ENCODE data around the gene OFD1. TPM values are rescaled to one million over a fixed set of nuclear protein-coding genes. Genes with fewer than 3 reads are reported as not detected.

OFD1 gene
- polyA plus RNA-seq, 1 of the 3 experiments (the other 2 are of a cell fraction): 13.4 TPM

GRCh38 chrX:13793897-13794296, 59.3 kb downstream of the OFD1 start:
- Histone ChIP-seq H3K79me2 (ENCODE audit: insufficient read depth) (no peaks in the 10 kb centered on the region), H3K4me2 (no peak overlapping the region), H3K36me3 (replicated peaks in 1 of 2; ENCODE audit: control insufficient read depth in 1 of 2, insufficient read depth in 2 of 2, low read length in 1 of 2) (no peaks in the 10 kb centered on the region), H3K4me1 (ENCODE audit: control insufficient read depth in 1 of 2, insufficient read depth in 2 of 2, low read depth in 1 of 2, low read length in 1 of 2) (no peaks in the 10 kb centered on the region; a peak in 1 of 4 replicates), H3K27ac (ENCODE audit: low read depth in 2 of 2, low read length in 1 of 2) (no peak overlapping the region), H3F3A (replicated peaks; ENCODE audit: insufficient read depth) (no peaks in the 10 kb centered on the region), H3K9me3 (no peaks in the 10 kb centered on the region), H2AFZ (ENCODE audit: low read depth) (no peak overlapping the region), H3K9ac (no peak overlapping the region), H3K27me3 (ENCODE audit: insufficient read depth) (peaks cover 11% of the 10 kb centered on the region; the same call in 1 of the 2 replicates), H4K20me1 (ENCODE audit: insufficient read depth) (no peaks in the 10 kb centered on the region), H3K9me2 (no peaks in the 10 kb centered on the region), H3K4me3 (ENCODE audit: low read depth in 2 of 2, low read length in 1 of 2) (no peak overlapping the region)
- ChIA-PET POLR2A (no interaction called here), CTCF (interaction anchor here (0.8 kb wide), 1 partner anchor 29 kb away, joined by 3 read pairs; no protein-coding TSS in a partner anchor)
- TF ChIP-seq, protein P1, sequence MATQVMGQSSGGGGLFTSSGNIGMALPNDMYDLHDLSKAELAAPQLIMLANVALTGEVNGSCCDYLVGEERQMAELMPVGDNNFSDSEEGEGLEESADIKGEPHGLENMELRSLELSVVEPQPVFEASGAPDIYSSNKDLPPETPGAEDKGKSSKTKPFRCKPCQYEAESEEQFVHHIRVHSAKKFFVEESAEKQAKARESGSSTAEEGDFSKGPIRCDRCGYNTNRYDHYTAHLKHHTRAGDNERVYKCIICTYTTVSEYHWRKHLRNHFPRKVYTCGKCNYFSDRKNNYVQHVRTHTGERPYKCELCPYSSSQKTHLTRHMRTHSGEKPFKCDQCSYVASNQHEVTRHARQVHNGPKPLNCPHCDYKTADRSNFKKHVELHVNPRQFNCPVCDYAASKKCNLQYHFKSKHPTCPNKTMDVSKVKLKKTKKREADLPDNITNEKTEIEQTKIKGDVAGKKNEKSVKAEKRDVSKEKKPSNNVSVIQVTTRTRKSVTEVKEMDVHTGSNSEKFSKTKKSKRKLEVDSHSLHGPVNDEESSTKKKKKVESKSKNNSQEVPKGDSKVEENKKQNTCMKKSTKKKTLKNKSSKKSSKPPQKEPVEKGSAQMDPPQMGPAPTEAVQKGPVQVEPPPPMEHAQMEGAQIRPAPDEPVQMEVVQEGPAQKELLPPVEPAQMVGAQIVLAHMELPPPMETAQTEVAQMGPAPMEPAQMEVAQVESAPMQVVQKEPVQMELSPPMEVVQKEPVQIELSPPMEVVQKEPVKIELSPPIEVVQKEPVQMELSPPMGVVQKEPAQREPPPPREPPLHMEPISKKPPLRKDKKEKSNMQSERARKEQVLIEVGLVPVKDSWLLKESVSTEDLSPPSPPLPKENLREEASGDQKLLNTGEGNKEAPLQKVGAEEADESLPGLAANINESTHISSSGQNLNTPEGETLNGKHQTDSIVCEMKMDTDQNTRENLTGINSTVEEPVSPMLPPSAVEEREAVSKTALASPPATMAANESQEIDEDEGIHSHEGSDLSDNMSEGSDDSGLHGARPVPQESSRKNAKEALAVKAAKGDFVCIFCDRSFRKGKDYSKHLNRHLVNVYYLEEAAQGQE (IDR thresholded peaks at IDR 0.05; ENCODE audit: low read depth, low read length): no peak
- no peak for TF ChIP-seq EP300 (IDR thresholded peaks at IDR 0.05; ENCODE audit: borderline replicate concordance in 1 of 2, low read depth in 1 of 2, low read length in 1 of 2)
- no peak for TF ChIP-seq TEAD4 (IDR thresholded peaks at IDR 0.05; ENCODE audit: borderline replicate concordance, insufficient read depth)
- TF ChIP-seq TCF12 (IDR thresholded peaks at IDR 0.05): no peak
- TF ChIP-seq RFX5 (IDR thresholded peaks at IDR 0.05; ENCODE audit: low read length): no peak
- no peak for TF ChIP-seq IRF3 (IDR thresholded peaks at IDR 0.05; ENCODE audit: low read depth, low read length)
- no peak for TF ChIP-seq CTCF (IDR thresholded peaks at IDR 0.05)
- no peak for TF ChIP-seq RAD21 (IDR thresholded peaks at IDR 0.05; ENCODE audit: low read length)
- TF ChIP-seq SMC3 (IDR thresholded peaks at IDR 0.05; ENCODE audit: low read depth, low read length): no peak
- 23% methylated on average over 2 of the region's 2 CpGs for WGBS (ENCODE audit: low lambda C conversion rate)
- DNase-seq: no peak

DNA sequence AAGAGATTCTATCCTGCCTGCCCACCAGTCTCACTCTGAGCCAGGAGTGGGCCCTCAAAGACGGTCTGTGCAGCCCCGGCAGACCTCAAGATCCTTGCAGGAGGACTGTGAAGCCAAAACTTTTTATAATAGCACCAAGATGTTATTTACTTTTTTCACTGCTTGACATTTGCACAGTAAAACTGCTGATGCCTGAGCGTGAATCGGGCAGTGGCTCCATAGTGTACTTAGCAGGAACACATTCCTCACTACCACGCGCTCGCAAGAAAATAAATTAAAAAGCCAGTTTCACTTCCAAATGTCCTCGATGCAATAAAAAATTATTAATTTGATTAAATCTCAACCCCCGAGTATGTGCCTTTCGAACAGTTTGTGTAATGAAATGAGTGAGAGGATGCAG, 59.9 kb downstream of the OFD1 start:
- CTCF ChIA-PET: no interaction called here
- TF ChIP-seq, protein P2, sequence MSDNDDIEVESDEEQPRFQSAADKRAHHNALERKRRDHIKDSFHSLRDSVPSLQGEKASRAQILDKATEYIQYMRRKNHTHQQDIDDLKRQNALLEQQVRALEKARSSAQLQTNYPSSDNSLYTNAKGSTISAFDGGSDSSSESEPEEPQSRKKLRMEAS (IDR thresholded peaks at IDR 0.05; ENCODE audit: low read depth): no peak
- TF ChIP-seq USF2 (IDR thresholded peaks at IDR 0.05; ENCODE audit: borderline replicate concordance, low read depth, low read length) (no peak), EZH2phosphoT487 (IDR thresholded peaks at IDR 0.05; ENCODE audit: borderline replicate concordance, low read depth) (no peak), RFX5 (IDR thresholded peaks at IDR 0.05; ENCODE audit: low read length) (no peak), IRF3 (IDR thresholded peaks at IDR 0.05; ENCODE audit: low read depth, low read length) (no peak), JUND (IDR thresholded peaks at IDR 0.05) (no peak), TEAD4 (IDR thresholded peaks at IDR 0.05; ENCODE audit: borderline replicate concordance, insufficient read depth) (no peak)
- TF ChIP-seq, protein P3, sequence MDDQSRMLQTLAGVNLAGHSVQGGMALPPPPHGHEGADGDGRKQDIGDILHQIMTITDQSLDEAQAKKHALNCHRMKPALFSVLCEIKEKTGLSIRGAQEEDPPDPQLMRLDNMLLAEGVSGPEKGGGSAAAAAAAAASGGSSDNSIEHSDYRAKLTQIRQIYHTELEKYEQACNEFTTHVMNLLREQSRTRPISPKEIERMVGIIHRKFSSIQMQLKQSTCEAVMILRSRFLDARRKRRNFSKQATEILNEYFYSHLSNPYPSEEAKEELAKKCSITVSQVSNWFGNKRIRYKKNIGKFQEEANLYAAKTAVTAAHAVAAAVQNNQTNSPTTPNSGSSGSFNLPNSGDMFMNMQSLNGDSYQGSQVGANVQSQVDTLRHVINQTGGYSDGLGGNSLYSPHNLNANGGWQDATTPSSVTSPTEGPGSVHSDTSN (IDR thresholded peaks at IDR 0.05): no peak
- TF ChIP-seq, protein P4, sequence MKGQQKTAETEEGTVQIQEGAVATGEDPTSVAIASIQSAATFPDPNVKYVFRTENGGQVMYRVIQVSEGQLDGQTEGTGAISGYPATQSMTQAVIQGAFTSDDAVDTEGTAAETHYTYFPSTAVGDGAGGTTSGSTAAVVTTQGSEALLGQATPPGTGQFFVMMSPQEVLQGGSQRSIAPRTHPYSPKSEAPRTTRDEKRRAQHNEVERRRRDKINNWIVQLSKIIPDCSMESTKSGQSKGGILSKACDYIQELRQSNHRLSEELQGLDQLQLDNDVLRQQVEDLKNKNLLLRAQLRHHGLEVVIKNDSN (IDR thresholded peaks at IDR 0.05; ENCODE audit: borderline replicate concordance, low read depth): no peak

More for the DNA sequence above, 59.9 kb downstream of the OFD1 start:
- H3K4me1 ChIP-seq (ENCODE audit: control insufficient read depth in 1 of 2, insufficient read depth in 2 of 2, low read depth in 1 of 2, low read length in 1 of 2): no peaks in the 10 kb centered on the region; a peak in 1 of 4 replicates
- POLR2A ChIA-PET: no interaction called here
- no peaks in the 10 kb centered on the region for H3F3A ChIP-seq (replicated peaks; ENCODE audit: insufficient read depth)
- no peaks in the 10 kb centered on the region for H3K36me3 ChIP-seq (replicated peaks in 1 of 2; ENCODE audit: control insufficient read depth in 1 of 2, insufficient read depth in 2 of 2, low read length in 1 of 2)
- H3K9me3 ChIP-seq: no peaks in the 10 kb centered on the region
- peaks cover 11% of the 10 kb centered on the region; the same call in 1 of the 2 replicates for H3K27me3 ChIP-seq (ENCODE audit: insufficient read depth)
- no peak overlapping the region for H3K4me3 ChIP-seq (ENCODE audit: low read depth in 2 of 2, low read length in 1 of 2)
- H3K9ac ChIP-seq: no peak overlapping the region
- no peak overlapping the region for H3K27ac ChIP-seq (ENCODE audit: low read depth in 2 of 2, low read length in 1 of 2)
- no peak overlapping the region for H2AFZ ChIP-seq (ENCODE audit: low read depth)
- no peak for DNase-seq
- no peaks in the 10 kb centered on the region for H4K20me1 ChIP-seq (ENCODE audit: insufficient read depth)
- no peaks in the 10 kb centered on the region for H3K79me2 ChIP-seq (ENCODE audit: insufficient read depth)
- WGBS (ENCODE audit: low lambda C conversion rate): 44% methylated on average over 10 of the region's 10 CpGs
- H3K4me2 ChIP-seq: no peak overlapping the region
- H3K9me2 ChIP-seq: no peaks in the 10 kb centered on the region
